GM21526 (cell line): ENCODE measurements around the gene THEM5.

Experiments
- ATAC-seq: cut with Tn5 transposase; IDR thresholded peaks from one replicate; pipeline ENCODE4 v1.9.1; 2021; ENCODE audit warnings: moderate library complexity; ENCODE audit not compliant: unreplicated experiment, low FRiP score

Gene THEM5

GRCh38 chr1:151803164-151803563 is 50.3 kb downstream of the THEM5 start:
- ATAC-seq, result no peak

GRCh38 chr1:151802372-151802771 is 51.1 kb downstream of the THEM5 start:
- no peak for ATAC-seq

DNA sequence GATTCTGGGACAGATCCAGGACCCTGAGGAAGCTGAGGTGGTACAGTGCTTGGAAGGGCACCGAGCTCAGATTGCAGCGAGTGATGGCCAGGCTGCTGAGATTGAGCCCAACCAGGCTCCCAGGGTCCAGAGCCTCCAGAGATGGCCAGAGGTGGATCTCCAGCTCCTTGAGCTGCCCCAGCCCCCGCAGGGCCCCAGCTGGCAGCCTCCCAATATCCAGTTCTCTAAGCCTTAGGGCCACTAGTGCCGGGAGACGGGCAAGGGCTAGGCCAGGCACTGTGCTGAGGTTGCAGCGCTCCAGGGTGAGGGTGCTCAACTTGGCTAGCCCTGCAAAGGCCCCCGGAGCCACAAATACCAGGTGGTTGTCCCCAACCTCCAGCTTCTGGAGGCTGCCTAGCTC is 51.7 kb downstream of the THEM5 start:
- no peak for ATAC-seq

DNA sequence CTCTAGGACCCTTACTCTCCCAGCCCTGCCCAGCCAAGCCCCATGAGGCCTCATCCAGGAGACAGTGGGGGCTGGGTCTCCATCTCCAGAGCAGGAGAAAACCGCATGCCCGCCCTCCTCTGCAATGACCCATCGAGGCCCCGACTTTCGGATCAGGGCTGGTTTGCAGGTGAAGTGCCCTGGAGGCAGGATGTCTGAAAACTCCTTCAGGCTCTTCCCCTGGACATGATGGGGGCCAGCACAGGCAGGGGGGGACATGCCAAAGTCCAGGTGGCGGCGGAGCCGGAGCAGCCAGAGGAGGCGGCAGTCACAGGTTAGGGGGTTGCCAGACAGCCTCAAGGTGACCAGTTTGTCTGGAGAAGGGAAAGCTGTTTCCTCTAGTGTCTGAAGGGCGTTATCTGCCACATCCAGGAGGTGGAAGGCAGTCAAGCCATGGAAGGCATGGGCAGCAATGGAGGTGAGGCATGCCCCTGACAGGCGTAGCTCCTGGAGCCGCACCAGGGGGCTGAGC is 52.1 kb downstream of the THEM5 start:
- ATAC-seq, result no peak

DNA sequence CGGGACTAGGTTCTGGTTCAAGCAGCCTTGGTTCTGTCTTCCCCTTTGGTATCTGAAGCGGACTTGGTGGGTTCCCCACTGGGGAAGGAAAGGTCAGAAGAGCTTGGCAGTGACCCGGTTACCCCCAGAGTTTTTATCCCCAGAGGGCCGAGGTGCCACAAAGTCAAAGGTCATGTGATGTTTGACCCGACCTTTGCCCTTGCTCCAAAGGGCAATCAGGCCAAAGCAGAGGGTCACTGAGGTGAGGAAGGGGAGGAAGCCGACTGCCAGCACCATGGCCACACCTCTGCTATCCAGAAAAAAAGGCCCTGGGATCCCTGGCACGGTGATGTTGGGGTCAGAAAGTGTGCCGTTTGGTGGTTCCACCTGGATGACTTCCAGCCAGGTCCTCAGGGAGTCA is 52.7 kb downstream of the THEM5 start:
- ATAC-seq, result no peak

- no peak for ATAC-seq
Observed at GRCh38 chr1:151799179-151800022, 54.1 kb downstream of the THEM5 start.

DNA sequence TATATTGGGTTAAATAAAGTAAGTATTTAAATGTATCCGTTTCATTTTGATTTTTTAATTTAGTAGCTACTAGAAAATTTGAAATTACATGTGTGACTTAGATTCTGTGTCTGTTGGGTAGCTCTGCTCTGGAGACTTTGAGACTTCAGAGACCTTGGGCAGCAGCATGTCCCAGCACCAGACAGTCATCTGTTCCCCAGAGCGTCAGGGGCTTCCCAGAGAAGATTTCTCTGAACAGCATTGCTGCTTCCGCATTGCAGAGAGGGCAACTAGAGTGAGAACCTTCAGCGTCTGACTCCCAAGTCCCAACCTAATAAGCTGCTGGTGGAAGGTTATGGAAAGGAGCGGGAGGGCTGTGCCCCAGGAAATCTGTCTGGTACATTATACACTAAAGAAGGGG is 54.9 kb downstream of the THEM5 start:
- ATAC-seq, result no peak
